Measurements from ENCODE around the gene DDX46. TPM values are rescaled to one million over a fixed set of nuclear protein-coding genes. Genes with fewer than 3 reads are reported as not detected.
"Not testable (repeated sequence)": the region's sequence is repeated elsewhere in the genome, so short reads cannot be mapped to it uniquely, and the experiment has no call there.

DDX46 gene
- total RNA-seq, 1 experiment from 2014 or later = 37.8 TPM

GRCh38 chr5:134845335-134845851, 86.8 kb downstream of the DDX46 start:
- DNase-seq (ENCODE audit: low spot score) = no peak

- DNase-seq (ENCODE audit: low spot score) = peak; percentile 87
Observed at GRCh38 chr5:134845852-134846640, 87.5 kb downstream of the DDX46 start, which contains the start of gene C5orf24. Gene C5orf24, plus strand, starts transcription at chr5:134845968. Its CDS starts 8,933 bp downstream, at chr5:134854901.

GRCh38 chr5:134846641-134846960, 88.0 kb downstream of the DDX46 start:
- no peak for DNase-seq (ENCODE audit: low spot score)

GRCh38 chr5:134849434-134849933, 90.9 kb downstream of the DDX46 start:
- DNase-seq (ENCODE audit: low spot score) = not testable (repeated sequence)

GRCh38 chr5:134851307-134851923, 92.8 kb downstream of the DDX46 start:
- DNase-seq (ENCODE audit: low spot score) = peak; percentile 63

GRCh38 chr5:134856465-134856864, 97.9 kb downstream of the DDX46 start:
- not testable (repeated sequence) for DNase-seq (ENCODE audit: low spot score)

GRCh38 chr5:134857401-134857800, 98.8 kb downstream of the DDX46 start:
- no peak for DNase-seq (ENCODE audit: low spot score)

- DNase-seq (ENCODE audit: low spot score) = no peak
Observed at GRCh38 chr5:134864707-134865106, 106.1 kb downstream of the DDX46 start.

- no peak for DNase-seq (ENCODE audit: low spot score)
Observed at GRCh38 chr5:134873494-134873893, 114.9 kb downstream of the DDX46 start.

- DNase-seq (ENCODE audit: low spot score) = peak; percentile 78
Observed at GRCh38 chr5:134873987-134874830, 115.6 kb downstream of the DDX46 start, which contains the start of gene TXNDC15. Gene TXNDC15, plus strand, starts transcription at chr5:134874371. Its CDS starts 57 bp downstream, at chr5:134874428.

- DNase-seq (ENCODE audit: low spot score) = peak; percentile 72
Observed at GRCh38 chr5:134874831-134875655, 116.5 kb downstream of the DDX46 start.

- DNase-seq (ENCODE audit: low spot score) = no peak
Observed at GRCh38 chr5:134877159-134877558, 118.6 kb downstream of the DDX46 start.

- no peak for DNase-seq (ENCODE audit: low spot score)
Observed at GRCh38 chr5:134878403-134878802, 119.8 kb downstream of the DDX46 start.

GRCh38 chr5:134879456-134879855, 120.9 kb downstream of the DDX46 start:
- no peak for DNase-seq (ENCODE audit: low spot score)

Other genes with a start within 250 kb of the DDX46 start
- 20.7 and 20.8 TPM in 2 replicates for gene JADE2, start 233.1 kb upstream of the DDX46 start, total RNA-seq (2014; rRNA removed; shearing (Covaris generic))
- 105 and 153 TPM in 2 replicates for gene SAR1B, start 126.0 kb upstream of the DDX46 start, total RNA-seq (2014; rRNA removed; shearing (Covaris generic))
- gene SEC24A, start 110.0 kb upstream of the DDX46 start, total RNA-seq (2014; rRNA removed; shearing (Covaris generic)) = 19.0 and 20.3 TPM in 2 replicates
- 37.8 and 45.5 TPM in 2 replicates for gene CAMLG, start 20.2 kb upstream of the DDX46 start, total RNA-seq (2014; rRNA removed; shearing (Covaris generic))
- gene C5orf24, start 87.2 kb downstream of the DDX46 start, total RNA-seq (2014; rRNA removed; shearing (Covaris generic)) = 48.6 and 56.3 TPM in 2 replicates
- gene TXNDC15, start 115.6 kb downstream of the DDX46 start, total RNA-seq (2014; rRNA removed; shearing (Covaris generic)) = 109 and 130 TPM in 2 replicates
- 5.5 and 6.0 TPM in 2 replicates for gene PCBD2, start 146.4 kb downstream of the DDX46 start, total RNA-seq (2014; rRNA removed; shearing (Covaris generic))
- not detected in 2 replicates for gene CATSPER3, start 209.1 kb downstream of the DDX46 start, total RNA-seq (2014; rRNA removed; shearing (Covaris generic))

Measured in A172 (cell line).